Heart right ventricle (tissue), 16 donors: ENCODE results near the gene PNPO. TPM values are rescaled to one million over a fixed set of nuclear protein-coding genes. Genes with fewer than 3 reads are reported as not detected.
A peak's percentile ranks its signal among the peaks of the same experiment; 100 is the strongest.
"Not testable (repeated sequence)": the region's sequence is repeated elsewhere in the genome, so short reads cannot be mapped to it uniquely, and the experiment has no call there.

Source experiments
- ATAC-seq, 8 donors: fragments of 200-7000 bp; cut with Tn5 transposase; one replicate each; pipeline ENCODE4 v1.9.1; 2020; ENCODE audit warnings: mild to moderate bottlenecking in 8 of 8, moderate library complexity in 8 of 8, moderate number of reproducible peaks in 1 of 8
- DNase-seq, 2 donors: peaks; one replicate each; pipeline ENCODE4 v3.0.0-alpha.2; 2020
- H3K27ac ChIP-seq, 10 donors: fragments of 200-600 bp; sonication (generic) in 2 of 10; one replicate each; pipeline versions ENCODE4 v1.5.0 to v1.8.0; 2020 to 2022; ENCODE audit warnings: mild to moderate bottlenecking in 3 of 10
- H3K27me3 ChIP-seq, 7 donors: fragments of 200-600 bp; one replicate each; pipeline ENCODE4 v1.8.0; 2021 to 2022; ENCODE audit warnings: mild to moderate bottlenecking in 2 of 7
- H3K36me3 ChIP-seq, 9 donors: fragments of 200-600 bp; sonication (generic) in 1 of 9; one replicate each; pipeline versions ENCODE4 v1.5.0 to v1.8.0; 2020 to 2022; ENCODE audit warnings: mild to moderate bottlenecking in 2 of 9
- H3K4me1 ChIP-seq, 9 donors: fragments of 200-600 bp; sonication (generic) in 1 of 9; one replicate each; pipeline versions ENCODE4 v1.5.0 to v1.8.0; 2020 to 2022; ENCODE audit warnings: mild to moderate bottlenecking in 4 of 9
- H3K4me3 ChIP-seq, 10 donors: fragments of 200-600 bp; sonication (generic) in 2 of 10; one replicate each; pipeline versions ENCODE4 v1.5.0 to v1.8.0; 2020 to 2022; ENCODE audit warnings: mild to moderate bottlenecking in 7 of 10, moderate library complexity in 2 of 10
- H3K9me3 ChIP-seq, 11 donors: fragments of 200-600 bp in 10 of 11; sonication (generic) in 2 of 11; one replicate each; pipeline versions ENCODE4 v1.5.0 to v1.8.0; 2013 to 2022; ENCODE audit warnings: mild to moderate bottlenecking in 2 of 11, control low read depth in 1 of 11, moderate library complexity in 1 of 11
- WGBS, 2 donors: extraction: QIAGEN DNeasy Blood & Tissue Kit; methylation state at CpG; one replicate each; pipeline ENCODE4 v1.1.7; 2013; ENCODE audit warnings: inconsistent platforms in 1 of 2; 5-methylcytosine and 5-hydroxymethylcytosine counted together
- intact Hi-C, 10 donors: fragments of 100-400 bp; cut with DNase I; formaldehyde crosslinking; loops; one replicate each; pipeline versions ENCODE4 v1.11.1 to v1.14.2; 2022
- polyA plus RNA-seq, 2 donors: library from polyadenylated mRNA; stranded (reverse); fragments of 200-250 nt; gene quantifications; one replicate each; pipeline ENCODE4 v1.2.3, GENCODE V29; 2013
- total RNA-seq, 10 donors: library from RNA; stranded (reverse); fragmentation: NEBNext Ultra II Directional in 3 of 10; extraction: Animal tissue kit (Norgen Biotek cat#: 25700) in 3 of 10; gene quantifications; one replicate each; pipeline versions ENCODE4 v1.2.1 to v1.2.4, GENCODE V29; 2021 to 2023
- TF ChIP-seq, protein P1 (sequence below), 9 donors: fragments of 200-600 bp; sonication (generic) in 2 of 9; IDR thresholded peaks; one replicate each; pipeline versions ENCODE4 v1.5.0 to v1.8.0; 2021 to 2022; ENCODE audit warnings: antibody characterized with exemption in 9 of 9, mild to moderate bottlenecking in 5 of 9, moderate library complexity in 1 of 9
- donor health status: Arrhythmogenic right ventricular cardiomyopathy.
- donor health status: ischemic (EF 13 %, LVEDD 7.1; RV severe dilation, severe dysfunction).
- donor health status: healthy with polysubstance abuse.
- donor health status: DM: no; HTN: yes; CAD: no.
- donor health status: DM: no; HTN: no; CAD: no.
- donor health status: ischemic (EF 25% LVEDD 6.9; RV normal size, moderate dysfunction).
- donor health status: ischemic (EF 25% LVEDD 5.7; RV mildly dilated, moderate dysfunction).
- donor health status: healthy.
- donor health status: DM: yes; HTN: yes; CAD: no.
- donor health status: Ischemic cardiomyopathy.
- donor health status: ischemic (EF 35%, LVEDD 5.7; RV mildly dilated, moderate dysfunction).
- donor health status: nonischemic (EF 11% LVEDD 7.7; RV severe dilation, severe dysfunction).
- donor health status: DM: yes; HTN: yes; CAD: no.
- donor health status: PGD.
- donor health status: ischemic (EF 29% LVEDD 5.4; RV normal size, mild dysfunction).
- donor health status: nonischemic (EF 23%, LVEDD 6.1; RV moderate dilation, normal function).

The PNPO gene
- total and polyA plus RNA-seq, 12 donors, result 9.5 to 37.0 (median 29.9) TPM

GRCh38 chr17:47982645-47983390 lies 41.4 kb downstream of the PNPO start:
- WGBS, 2 donors, result 81 to 84% methylated on average over 9 of the region's 9 CpGs
- TF ChIP-seq, protein P1, sequence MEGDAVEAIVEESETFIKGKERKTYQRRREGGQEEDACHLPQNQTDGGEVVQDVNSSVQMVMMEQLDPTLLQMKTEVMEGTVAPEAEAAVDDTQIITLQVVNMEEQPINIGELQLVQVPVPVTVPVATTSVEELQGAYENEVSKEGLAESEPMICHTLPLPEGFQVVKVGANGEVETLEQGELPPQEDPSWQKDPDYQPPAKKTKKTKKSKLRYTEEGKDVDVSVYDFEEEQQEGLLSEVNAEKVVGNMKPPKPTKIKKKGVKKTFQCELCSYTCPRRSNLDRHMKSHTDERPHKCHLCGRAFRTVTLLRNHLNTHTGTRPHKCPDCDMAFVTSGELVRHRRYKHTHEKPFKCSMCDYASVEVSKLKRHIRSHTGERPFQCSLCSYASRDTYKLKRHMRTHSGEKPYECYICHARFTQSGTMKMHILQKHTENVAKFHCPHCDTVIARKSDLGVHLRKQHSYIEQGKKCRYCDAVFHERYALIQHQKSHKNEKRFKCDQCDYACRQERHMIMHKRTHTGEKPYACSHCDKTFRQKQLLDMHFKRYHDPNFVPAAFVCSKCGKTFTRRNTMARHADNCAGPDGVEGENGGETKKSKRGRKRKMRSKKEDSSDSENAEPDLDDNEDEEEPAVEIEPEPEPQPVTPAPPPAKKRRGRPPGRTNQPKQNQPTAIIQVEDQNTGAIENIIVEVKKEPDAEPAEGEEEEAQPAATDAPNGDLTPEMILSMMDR (IDR thresholded peaks at IDR 0.05), result no peak
- DNase-seq (no peak), ATAC-seq (no peak)
- Histone ChIP-seq H3K4me3 (no peak overlapping the region), H3K36me3 (peaks cover 0 to 74% (median 36%) of the 10 kb centered on the region in 9 donors), H3K27ac (peak overlapping the region in 4 of 10 donors; percentile 0 to 77 (median 70)), H3K4me1 (peaks cover 0 to 37% (median 17%) of the 10 kb centered on the region in 9 donors), H3K27me3 (no peaks in the 10 kb centered on the region), H3K9me3 (no peaks in the 10 kb centered on the region)
- intact Hi-C loops, result loop anchor here in 1 of 10 donors (5.0 kb wide), 1 partner anchor 34 kb away; no protein-coding TSS in a partner anchor

DNA sequence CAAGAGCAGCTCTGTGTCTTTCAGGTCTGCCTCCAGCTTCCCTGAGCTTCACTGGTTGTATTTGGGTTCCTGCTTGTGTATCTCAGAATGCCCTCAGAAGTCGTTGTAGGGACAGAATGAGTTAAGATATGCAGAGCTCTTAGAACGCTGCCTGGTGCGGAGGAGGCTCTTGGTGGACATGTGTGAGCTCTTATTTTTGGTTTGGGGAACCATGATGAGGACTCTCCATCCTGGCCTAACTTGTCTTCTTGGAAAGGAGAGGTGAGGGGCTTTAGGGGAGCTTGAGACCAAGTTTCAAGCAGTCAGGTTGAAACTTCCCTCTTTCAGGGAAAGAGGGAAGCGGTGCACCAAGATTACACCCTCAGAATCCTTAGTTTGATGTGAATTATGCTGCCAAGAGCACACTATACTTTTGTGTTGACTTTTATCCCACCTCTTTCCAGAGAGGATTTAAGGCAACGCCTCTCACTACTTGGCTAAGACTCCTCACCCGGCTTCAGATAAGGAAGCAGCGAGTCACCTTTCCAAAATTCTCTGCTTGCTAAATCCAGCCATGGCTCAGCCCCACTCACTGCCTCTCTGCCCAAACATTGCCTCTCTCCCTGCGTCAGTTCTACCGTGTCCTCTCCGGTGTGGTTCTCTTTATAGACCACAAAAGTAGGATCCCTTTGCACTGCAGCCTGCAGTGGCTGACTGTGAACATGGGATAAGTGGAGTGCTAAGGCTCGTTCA lies 42.3 kb downstream of the PNPO start:
- H3K9me3 ChIP-seq, result no peaks in the 10 kb centered on the region
- no peak overlapping the region for H3K4me3 ChIP-seq
- DNase-seq (peak in 1 of 2 donors; percentile 16), ATAC-seq (peak in 7 of 8 donors; percentile 43 to 89 (median 69))
- H3K27ac ChIP-seq, result peak overlapping the region in 9 of 10 donors; percentile 17 to 77 (median 58)
- TF ChIP-seq, protein P1 (IDR thresholded peaks at IDR 0.05), result no peak
- H3K27me3 ChIP-seq, result no peaks in the 10 kb centered on the region
- peaks cover 0 to 37% (median 17%) of the 10 kb centered on the region in 9 donors for H3K4me1 ChIP-seq
- H3K36me3 ChIP-seq, result peaks cover 0 to 66% (median 35%) of the 10 kb centered on the region in 9 donors
- intact Hi-C loops, result loop anchor here in 1 of 10 donors (5.0 kb wide), 1 partner anchor 34 kb away; no protein-coding TSS in a partner anchor
- 47 to 54% methylated on average over 11 of the region's 11 CpGs for WGBS, 2 donors

- ATAC-seq (no peak), DNase-seq (no peak)
- Histone ChIP-seq H3K4me1 (peaks cover 0 to 28% (median 17%) of the 10 kb centered on the region in 9 donors), H3K9me3 (no peaks in the 10 kb centered on the region), H3K27me3 (no peaks in the 10 kb centered on the region), H3K4me3 (no peak overlapping the region), H3K27ac (no peak overlapping the region), H3K36me3 (peaks cover 0 to 37% (median 7%) of the 10 kb centered on the region in 9 donors)
- TF ChIP-seq, protein P1 (IDR thresholded peaks at IDR 0.05), result no peak
- 83 to 87% methylated on average over 5 of the region's 5 CpGs for WGBS, 2 donors
- intact Hi-C loops, result no loop called here
Measured at GRCh38 chr17:47986520-47986919, 45.1 kb downstream of the PNPO start.

- Histone ChIP-seq H3K27ac (peak overlapping the region in 3 of 10 donors; percentile 28 to 70 (median 57)), H3K4me1 (peaks cover 0 to 36% (median 20%) of the 10 kb centered on the region in 9 donors), H3K9me3 (no peaks in the 10 kb centered on the region), H3K27me3 (no peaks in the 10 kb centered on the region), H3K36me3 (peaks cover 0 to 29% (median 0%) of the 10 kb centered on the region in 9 donors), H3K4me3 (no peak overlapping the region)
- DNase-seq, result no peak
- intact Hi-C loops, result no loop called here
- ATAC-seq, result peak in 6 of 8 donors; percentile 23 to 61 (median 54)
- TF ChIP-seq, protein P1 (IDR thresholded peaks at IDR 0.05), result no peak
- 50 to 55% methylated on average over 17 of the region's 17 CpGs for WGBS, 2 donors
Measured at GRCh38 chr17:47987240-47987835, 46.0 kb downstream of the PNPO start.

DNA sequence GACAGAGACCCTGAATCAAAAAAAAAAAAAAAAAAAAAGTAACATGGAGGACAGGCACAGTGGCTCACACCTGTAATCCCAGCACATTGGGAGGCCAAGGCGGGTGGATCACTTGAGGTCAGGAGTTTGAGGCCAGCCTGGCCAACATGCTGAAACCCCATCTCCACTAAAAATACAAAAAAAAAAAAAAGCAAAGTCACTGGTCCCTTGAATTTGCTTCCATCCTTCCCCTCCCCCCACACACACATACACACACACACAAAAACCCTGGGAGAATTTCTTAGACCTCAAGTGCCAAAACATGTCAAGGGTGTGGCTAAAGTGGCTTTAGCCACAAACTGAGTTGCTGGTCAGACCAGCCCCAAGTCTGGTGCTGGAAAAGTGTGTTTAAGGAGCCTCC lies 47.1 kb downstream of the PNPO start:
- H3K27me3 ChIP-seq, H3K27ac ChIP-seq, DNase-seq, H3K4me3 ChIP-seq, intact Hi-C loops, ATAC-seq, H3K9me3 ChIP-seq: not testable (repeated sequence)
- Histone ChIP-seq H3K36me3 (peaks cover 0 to 21% (median 0%) of the 10 kb centered on the region in 9 donors), H3K4me1 (peaks cover 0 to 30% (median 18%) of the 10 kb centered on the region in 9 donors)
- 88 to 100% methylated on average over 1 of the region's 1 CpG for WGBS, 2 donors
